ENCODE measurements around the gene KDM4B. TPM values are rescaled to one million over a fixed set of nuclear protein-coding genes. Genes with fewer than 3 reads are reported as not detected.

Gene KDM4B
- polyA plus RNA-seq (2011; rRNA removed) = 7.7 and 10.6 TPM in 2 replicates
- polyA minus RNA-seq (2011; rRNA and poly(A)+ RNA removed) = 30.3 and 31.2 TPM in 2 replicates

DNA sequence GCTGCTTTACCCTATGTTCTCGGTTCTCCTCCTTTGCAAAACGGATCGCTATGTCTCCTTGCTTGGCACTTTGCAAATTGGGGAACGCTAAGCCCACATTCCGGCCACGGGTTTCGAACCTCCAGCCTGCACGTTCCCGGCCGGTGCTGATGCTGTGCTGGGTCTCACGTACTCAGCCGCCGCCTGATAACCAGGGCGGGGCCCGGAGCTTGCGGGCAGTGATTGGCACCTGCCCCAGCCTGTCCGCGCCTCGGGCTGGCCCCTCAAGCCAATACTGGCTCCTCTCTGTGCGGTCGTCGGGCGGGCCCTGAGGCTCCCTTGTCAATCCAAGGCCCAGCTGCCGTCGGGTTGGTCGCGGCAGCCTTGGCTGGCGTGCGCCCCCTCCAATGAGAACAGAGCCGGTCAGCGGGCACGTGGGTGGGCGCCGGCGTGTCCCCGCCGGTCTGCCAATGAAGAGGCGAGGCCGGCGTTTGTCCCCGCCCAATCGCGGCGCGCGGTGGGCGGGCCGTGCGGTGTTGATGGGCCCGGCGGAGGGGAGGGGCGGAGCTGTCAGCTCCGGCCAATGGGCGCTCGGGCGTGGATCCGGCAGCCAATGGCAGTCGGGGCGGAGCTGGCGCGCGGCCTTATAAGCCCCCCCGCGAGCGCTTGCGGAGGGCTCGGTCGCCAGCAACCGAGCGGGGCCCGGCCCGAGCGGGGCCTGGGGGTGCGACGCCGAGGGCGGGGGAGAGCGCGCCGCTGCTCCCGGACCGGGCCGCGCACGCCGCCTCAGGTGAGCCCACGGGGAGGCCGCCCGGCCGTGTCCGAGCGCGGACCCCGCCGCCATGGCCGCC, at the start of gene KDM4B:
TSS of gene KDM4B (plus strand) at position 652 of the 830 bp plus-strand sequence. CDS start 63,778 bp downstream, outside the sequence.
- TF ChIP-seq, protein P1, sequence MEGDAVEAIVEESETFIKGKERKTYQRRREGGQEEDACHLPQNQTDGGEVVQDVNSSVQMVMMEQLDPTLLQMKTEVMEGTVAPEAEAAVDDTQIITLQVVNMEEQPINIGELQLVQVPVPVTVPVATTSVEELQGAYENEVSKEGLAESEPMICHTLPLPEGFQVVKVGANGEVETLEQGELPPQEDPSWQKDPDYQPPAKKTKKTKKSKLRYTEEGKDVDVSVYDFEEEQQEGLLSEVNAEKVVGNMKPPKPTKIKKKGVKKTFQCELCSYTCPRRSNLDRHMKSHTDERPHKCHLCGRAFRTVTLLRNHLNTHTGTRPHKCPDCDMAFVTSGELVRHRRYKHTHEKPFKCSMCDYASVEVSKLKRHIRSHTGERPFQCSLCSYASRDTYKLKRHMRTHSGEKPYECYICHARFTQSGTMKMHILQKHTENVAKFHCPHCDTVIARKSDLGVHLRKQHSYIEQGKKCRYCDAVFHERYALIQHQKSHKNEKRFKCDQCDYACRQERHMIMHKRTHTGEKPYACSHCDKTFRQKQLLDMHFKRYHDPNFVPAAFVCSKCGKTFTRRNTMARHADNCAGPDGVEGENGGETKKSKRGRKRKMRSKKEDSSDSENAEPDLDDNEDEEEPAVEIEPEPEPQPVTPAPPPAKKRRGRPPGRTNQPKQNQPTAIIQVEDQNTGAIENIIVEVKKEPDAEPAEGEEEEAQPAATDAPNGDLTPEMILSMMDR (IDR thresholded peaks at IDR 0.05; ENCODE audit: low read depth, low read length) = no peak
- H3K9me3 ChIP-seq (ENCODE audit: control insufficient read depth, insufficient read depth, low read length) = no peaks in the 10 kb centered on the region; the same call in 1 of the 2 replicates
- CTCF ChIA-PET = interaction anchor here (1.3 to 1.5 kb wide), 2 partner anchors 57 to 177 kb away, joined by 5 to 13 read pairs; partner anchors contain the start of gene FEM1A
- H3K4me3 ChIP-seq (ENCODE audit: low read depth, low read length) = peak within 1 kb of the TSS; percentile 84
- DNase-seq (ENCODE audit: low read depth, low spot score) = peak; percentile 99
- POLR2A ChIA-PET = interaction anchor here (0.6 to 1.4 kb wide), 18 partner anchors 10 to 639 kb away, joined by 3 to 15 read pairs (median 4); partner anchors contain the start of gene FEM1A
- no peaks in the 10 kb centered on the region for H3K27me3 ChIP-seq (ENCODE audit: control insufficient read depth, insufficient read depth, low read length)
- peak within 1 kb of the TSS; percentile 61 for H3K27ac ChIP-seq (ENCODE audit: low read depth, low read length)

DNA sequence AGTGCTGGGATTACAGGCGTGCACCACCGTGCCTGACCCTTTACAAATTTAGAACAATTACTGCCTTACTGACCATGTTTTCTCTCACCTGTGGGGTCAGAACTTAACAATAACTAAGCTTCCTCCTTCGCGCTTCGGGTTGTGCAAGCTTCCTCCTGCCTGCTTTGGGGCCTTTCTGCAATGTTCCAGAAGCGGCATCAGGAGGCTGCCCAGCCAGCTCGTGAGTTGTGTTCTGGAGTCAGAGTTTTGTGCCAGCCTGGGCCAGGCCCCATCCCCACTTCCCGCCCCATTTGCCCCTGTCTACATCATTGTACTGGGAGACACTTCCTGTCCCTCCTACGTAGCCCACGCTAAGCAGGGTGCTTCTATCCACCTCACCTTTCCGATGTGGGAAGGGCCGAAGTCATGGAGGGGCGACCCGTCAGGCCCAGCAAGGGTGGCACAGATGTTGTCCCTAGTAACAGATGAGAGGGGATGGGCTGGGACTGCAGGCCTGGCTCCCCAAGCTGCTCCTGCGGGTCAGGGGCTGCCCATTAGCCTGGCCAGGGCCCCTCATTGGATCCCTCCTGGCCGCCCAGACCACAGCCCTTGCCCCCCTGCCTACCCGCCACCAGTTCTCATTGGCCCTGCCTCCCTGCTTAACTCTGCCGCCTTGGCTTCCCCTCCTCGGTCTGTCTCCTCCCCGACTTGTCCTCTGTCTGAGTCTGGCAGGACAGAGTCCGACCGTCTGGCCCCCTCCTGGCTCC, 46.2 kb upstream of the KDM4B start:
- POLR2A ChIA-PET = no interaction called here
- Histone ChIP-seq H3K27me3 (ENCODE audit: control insufficient read depth, insufficient read depth, low read length) (no peaks in the 10 kb centered on the region), H3K4me3 (ENCODE audit: low read depth, low read length) (no peak overlapping the region), H3K27ac (ENCODE audit: low read depth, low read length) (no peak overlapping the region), H3K9me3 (ENCODE audit: control insufficient read depth, insufficient read depth, low read length) (no peaks in the 10 kb centered on the region; the same call in 1 of the 2 replicates)
- CTCF ChIA-PET = no interaction called here
- TF ChIP-seq, protein P1 (IDR thresholded peaks at IDR 0.05; ENCODE audit: low read depth, low read length) = no peak
- no peak for DNase-seq (ENCODE audit: low read depth, low spot score)

GRCh38 chr19:4923276-4923747, 45.6 kb upstream of the KDM4B start:
- ChIA-PET CTCF (no interaction called here), POLR2A (no interaction called here)
- TF ChIP-seq, protein P1 (IDR thresholded peaks at IDR 0.05; ENCODE audit: low read depth, low read length) = no peak
- no peak for DNase-seq (ENCODE audit: low read depth, low spot score)
- Histone ChIP-seq H3K27me3 (ENCODE audit: control insufficient read depth, insufficient read depth, low read length) (no peaks in the 10 kb centered on the region), H3K27ac (ENCODE audit: low read depth, low read length) (no peak overlapping the region), H3K4me3 (ENCODE audit: low read depth, low read length) (no peak overlapping the region), H3K9me3 (ENCODE audit: control insufficient read depth, insufficient read depth, low read length) (no peaks in the 10 kb centered on the region; the same call in 1 of the 2 replicates)

DNA sequence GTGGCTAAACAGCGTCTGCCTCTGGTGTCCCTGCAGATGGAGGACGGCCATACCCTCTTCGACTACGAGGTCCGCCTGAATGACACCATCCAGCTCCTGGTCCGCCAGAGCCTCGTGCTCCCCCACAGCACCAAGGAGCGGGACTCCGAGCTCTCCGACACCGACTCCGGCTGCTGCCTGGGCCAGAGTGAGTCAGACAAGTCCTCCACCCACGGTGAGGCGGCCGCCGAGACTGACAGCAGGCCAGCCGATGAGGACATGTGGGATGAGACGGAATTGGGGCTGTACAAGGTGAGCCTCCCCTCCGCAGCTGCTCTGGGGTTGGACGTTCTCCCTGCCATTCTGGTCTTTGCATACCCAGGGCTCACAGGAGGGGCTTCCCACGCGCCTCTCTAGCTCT, 39.7 kb upstream of the KDM4B start:
- ChIA-PET POLR2A (interaction anchor here (0.6 kb wide), 1 partner anchor 9 kb away, joined by 3 read pairs; no protein-coding TSS in a partner anchor), CTCF (no interaction called here)
- H3K4me3 ChIP-seq (ENCODE audit: low read depth, low read length) = no peak overlapping the region
- TF ChIP-seq, protein P1 (IDR thresholded peaks at IDR 0.05; ENCODE audit: low read depth, low read length) = no peak
- DNase-seq (ENCODE audit: low read depth, low spot score) = no peak
- H3K9me3 ChIP-seq (ENCODE audit: control insufficient read depth, insufficient read depth, low read length) = peaks cover 13% of the 10 kb centered on the region; the same call in 1 of the 2 replicates
- H3K27ac ChIP-seq (ENCODE audit: low read depth, low read length) = no peak overlapping the region
- H3K27me3 ChIP-seq (ENCODE audit: control insufficient read depth, insufficient read depth, low read length) = no peaks in the 10 kb centered on the region

All from AG04450 (cell line).